ENCODE results near the gene SNTG2.

SNTG2 gene

GRCh38 chr2:920573-920972 lies 30.1 kb upstream of the SNTG2 start:
- DNase-seq (ENCODE audit: low read depth), result no peak
- TF ChIP-seq, protein P1, sequence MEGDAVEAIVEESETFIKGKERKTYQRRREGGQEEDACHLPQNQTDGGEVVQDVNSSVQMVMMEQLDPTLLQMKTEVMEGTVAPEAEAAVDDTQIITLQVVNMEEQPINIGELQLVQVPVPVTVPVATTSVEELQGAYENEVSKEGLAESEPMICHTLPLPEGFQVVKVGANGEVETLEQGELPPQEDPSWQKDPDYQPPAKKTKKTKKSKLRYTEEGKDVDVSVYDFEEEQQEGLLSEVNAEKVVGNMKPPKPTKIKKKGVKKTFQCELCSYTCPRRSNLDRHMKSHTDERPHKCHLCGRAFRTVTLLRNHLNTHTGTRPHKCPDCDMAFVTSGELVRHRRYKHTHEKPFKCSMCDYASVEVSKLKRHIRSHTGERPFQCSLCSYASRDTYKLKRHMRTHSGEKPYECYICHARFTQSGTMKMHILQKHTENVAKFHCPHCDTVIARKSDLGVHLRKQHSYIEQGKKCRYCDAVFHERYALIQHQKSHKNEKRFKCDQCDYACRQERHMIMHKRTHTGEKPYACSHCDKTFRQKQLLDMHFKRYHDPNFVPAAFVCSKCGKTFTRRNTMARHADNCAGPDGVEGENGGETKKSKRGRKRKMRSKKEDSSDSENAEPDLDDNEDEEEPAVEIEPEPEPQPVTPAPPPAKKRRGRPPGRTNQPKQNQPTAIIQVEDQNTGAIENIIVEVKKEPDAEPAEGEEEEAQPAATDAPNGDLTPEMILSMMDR (IDR thresholded peaks at IDR 0.05; ENCODE audit: insufficient read depth, low read depth, low read length, missing control alignments), result no peak
- H3K4me3 ChIP-seq (ENCODE audit: low read depth, low read length), result no peak overlapping the region

GRCh38 chr2:920999-921398 lies 29.6 kb upstream of the SNTG2 start:
- no peak for DNase-seq (ENCODE audit: low read depth)
- TF ChIP-seq, protein P1 (IDR thresholded peaks at IDR 0.05; ENCODE audit: insufficient read depth, low read depth, low read length, missing control alignments), result no peak

DNA sequence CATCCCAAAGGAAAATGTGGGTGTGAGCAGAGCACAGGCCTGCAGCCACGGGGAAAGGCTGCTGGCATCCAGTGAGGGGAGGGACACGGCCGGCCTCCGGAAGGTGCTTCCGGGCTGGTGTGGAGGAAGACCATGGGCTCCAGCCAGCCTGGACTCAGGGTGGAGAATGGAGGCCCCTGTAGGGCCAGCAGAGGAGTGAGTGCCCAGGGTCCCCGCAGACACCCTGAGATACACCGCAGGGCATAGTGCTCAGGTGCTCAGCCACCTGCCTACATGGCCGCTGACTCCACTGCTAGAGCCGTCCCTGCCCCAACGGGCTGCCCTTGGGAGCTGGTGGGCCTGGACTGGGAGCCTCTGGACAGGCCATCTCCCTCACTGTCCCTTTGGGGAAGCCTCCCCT lies 28.5 kb upstream of the SNTG2 start:
- DNase-seq (ENCODE audit: low read depth), result no peak
- H3K4me3 ChIP-seq (ENCODE audit: low read depth, low read length), result no peak overlapping the region
- TF ChIP-seq, protein P1 (IDR thresholded peaks at IDR 0.05; ENCODE audit: insufficient read depth, low read depth, low read length, missing control alignments), result no peak

More at GRCh38 chr2:920999-921398, 29.6 kb upstream of the SNTG2 start:
- no peak overlapping the region for H3K4me3 ChIP-seq (ENCODE audit: low read depth, low read length)

DNA sequence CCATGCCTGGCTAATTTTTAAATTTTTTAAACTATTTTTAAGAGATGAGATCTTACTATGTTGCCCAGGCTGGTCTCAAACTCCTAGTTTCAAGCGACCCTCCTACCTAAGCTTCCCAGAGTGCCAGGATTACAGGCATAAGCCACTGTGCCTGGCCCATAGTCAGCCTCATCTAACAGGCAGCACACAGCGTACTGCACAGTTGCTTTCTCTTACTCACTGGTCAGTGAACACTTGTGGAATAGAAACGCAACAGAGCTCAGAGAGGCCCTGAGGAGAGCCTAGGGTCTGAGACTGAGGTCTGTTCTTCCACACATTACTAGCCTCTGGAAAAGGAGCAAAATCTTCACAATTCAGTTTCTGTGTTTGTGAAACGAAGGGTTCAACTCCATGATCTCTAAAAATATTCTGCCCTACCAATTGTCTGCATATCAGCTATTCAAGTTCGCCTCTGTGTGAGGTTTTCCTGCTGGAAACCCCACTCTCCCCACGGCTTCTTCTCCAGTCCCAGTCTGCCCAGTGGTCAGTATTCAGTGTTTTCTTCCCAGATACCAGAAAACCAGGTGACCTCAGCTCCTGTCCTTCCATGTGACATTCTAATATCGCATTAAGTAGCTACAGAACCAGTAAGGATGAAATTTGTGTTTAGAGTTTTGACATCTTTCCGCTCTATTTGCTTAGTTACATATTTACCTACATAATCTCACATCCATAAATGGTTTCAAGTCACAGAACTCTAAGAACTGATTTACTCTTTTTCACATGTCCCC lies 26.6 kb upstream of the SNTG2 start:
- no peak for DNase-seq (ENCODE audit: low read depth)
- TF ChIP-seq, protein P1 (IDR thresholded peaks at IDR 0.05; ENCODE audit: insufficient read depth, low read depth, low read length, missing control alignments), result no peak
- no peak overlapping the region for H3K4me3 ChIP-seq (ENCODE audit: low read depth, low read length)

DNA sequence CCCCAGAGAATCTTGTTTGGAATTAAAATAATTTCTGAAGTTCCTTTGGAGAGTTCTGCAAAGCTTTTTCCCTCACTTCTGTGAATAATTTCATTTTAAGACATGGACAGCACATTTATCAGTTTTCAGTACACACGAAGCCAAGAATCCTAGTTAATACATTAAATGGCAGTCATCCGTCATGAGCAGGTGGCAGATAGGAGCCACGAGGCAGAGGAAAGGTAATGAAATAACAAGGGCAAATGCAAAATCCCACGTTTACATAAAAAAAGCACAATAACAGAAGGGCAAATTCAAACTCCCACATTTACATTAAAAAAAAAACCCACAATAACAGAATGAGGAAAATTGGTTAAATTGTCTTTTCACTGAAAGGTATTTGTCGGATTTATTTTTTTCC lies 25.9 kb upstream of the SNTG2 start:
- TF ChIP-seq, protein P1 (IDR thresholded peaks at IDR 0.05; ENCODE audit: insufficient read depth, low read depth, low read length, missing control alignments), result no peak
- no peak overlapping the region for H3K4me3 ChIP-seq (ENCODE audit: low read depth, low read length)
- no peak for DNase-seq (ENCODE audit: low read depth)

GRCh38 chr2:925309-925708 lies 25.3 kb upstream of the SNTG2 start:
- DNase-seq (ENCODE audit: low read depth), result no peak
- TF ChIP-seq, protein P1 (IDR thresholded peaks at IDR 0.05; ENCODE audit: insufficient read depth, low read depth, low read length, missing control alignments), result no peak
- H3K4me3 ChIP-seq (ENCODE audit: low read depth, low read length), result no peak overlapping the region

- H3K4me3 ChIP-seq (ENCODE audit: low read depth, low read length), result no peak overlapping the region
- no peak for DNase-seq (ENCODE audit: low read depth)
- TF ChIP-seq, protein P1 (IDR thresholded peaks at IDR 0.05; ENCODE audit: insufficient read depth, low read depth, low read length, missing control alignments), result no peak
Observed at GRCh38 chr2:925711-926110, 24.9 kb upstream of the SNTG2 start.

All from GM12865 (cell line).